Kidney tubule cell (primary cell): Measurements from ENCODE around the gene PWP2.
"Not testable (repeated sequence)": the region's sequence is repeated elsewhere in the genome, so short reads cannot be mapped to it uniquely, and the experiment has no call there.

Experiments used
- DNase-seq: peaks from one replicate; pipeline ENCODE4 v3.0.0-alpha.2; 2018; ENCODE audit warnings: low spot score

The PWP2 gene

DNA sequence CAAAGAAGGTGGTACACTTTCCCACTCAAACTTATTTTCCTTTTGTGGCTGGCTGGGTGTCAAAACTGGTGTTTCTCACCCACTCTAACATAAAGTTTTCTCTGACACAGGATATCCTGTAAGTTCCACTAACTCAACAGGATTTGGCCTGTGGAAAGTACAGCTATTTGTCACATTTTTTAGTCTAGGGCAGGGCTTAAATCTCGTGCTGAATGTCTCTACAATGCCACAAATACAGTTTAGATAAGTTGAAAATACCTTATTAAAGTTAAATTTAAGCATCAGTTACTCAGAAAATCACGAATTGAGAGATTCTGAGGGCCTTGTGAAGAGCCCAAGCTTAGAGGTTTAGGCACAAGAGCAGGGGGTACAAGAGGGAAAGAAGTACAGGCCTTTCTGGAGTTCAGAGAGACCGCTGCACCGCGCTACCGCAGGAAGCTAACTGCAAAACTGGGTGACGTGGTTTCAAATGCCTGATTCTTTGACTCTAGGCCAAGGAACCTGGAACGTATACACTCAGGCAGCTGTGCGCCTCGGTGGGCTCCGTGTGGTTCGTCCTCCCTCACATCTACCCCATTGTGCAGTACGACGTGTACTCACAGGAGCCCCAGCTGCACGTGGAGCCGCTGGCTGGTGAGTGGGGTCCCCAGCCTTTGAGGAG is 23.4 kb upstream of the PWP2 start:
- DNase-seq, result no peak

DNA sequence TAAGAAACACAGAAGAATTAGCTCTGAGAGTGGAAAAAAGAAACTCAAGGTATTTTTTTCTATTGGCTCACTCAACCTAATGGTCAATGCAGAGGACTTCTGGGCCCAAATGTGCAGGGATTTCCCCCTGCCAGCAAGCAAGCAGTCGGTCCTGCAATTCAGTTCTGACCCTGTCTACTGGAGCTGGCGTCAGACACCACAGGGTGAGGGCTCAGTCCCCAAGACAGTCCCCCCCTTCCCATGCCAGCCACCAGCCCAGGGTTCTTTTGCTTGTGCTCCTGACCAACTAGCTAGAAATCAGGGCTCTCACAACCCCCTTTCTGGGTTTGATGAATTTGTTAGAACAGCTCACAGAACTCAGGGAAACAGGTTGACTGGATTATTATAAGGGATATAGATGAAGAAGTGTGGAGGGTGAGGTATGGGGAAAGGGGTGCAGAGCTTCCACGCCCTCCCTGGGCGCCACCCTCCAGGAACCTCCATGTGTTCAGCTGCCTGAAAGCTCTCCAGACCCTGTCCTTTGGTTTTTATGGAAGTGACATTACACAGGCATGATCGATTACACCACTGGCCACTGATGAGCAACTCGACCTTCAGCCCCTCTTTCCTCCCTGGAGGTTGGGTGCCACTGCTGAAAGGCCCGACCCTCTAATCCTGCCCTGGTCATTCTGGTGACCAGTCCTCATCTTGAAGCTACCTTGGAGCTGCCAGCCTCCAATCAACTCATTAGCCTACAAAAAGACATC is 22.5 kb upstream of the PWP2 start:
- DNase-seq, result no peak

DNA sequence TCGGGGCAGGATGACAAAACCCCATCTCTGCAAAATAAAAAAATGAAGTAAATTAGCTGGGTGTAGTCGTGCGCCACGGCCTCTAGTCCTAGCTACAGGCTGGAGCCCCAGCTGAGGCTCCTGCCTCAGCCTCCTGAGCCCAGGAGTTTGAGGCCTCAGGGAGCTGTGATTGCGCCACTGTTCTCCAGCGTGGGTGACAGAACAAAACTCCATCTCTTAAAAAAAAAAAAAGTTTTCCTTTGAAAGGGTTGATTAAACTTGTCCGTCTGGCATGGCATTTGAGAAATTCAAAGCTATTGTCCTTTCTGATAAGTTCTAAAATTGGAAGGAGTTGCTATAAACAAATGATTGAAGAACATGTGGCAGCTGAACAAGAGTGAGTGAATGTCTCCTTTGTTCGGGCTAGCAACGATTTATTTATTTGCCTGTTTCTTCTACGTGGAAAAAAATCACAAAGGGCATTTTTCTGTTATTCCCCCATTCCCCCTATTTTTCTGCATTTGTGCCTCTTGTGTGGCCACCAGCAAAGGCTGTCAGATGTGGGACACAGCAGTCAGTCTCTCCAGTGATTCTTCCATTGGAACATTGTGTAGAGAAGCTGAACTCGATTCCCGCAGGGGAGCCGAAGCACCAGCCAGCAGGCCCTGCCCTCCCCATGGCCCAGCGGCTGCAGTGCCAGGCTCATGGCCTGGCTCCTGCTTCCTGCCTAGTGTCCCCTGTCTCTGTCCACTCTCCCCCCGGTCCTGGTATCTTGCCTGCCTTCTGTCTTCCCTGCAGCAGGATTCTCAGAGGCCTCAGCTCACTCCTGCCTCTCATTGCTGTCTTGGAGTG is 21.5 kb upstream of the PWP2 start:
- DNase-seq, result no peak

DNA sequence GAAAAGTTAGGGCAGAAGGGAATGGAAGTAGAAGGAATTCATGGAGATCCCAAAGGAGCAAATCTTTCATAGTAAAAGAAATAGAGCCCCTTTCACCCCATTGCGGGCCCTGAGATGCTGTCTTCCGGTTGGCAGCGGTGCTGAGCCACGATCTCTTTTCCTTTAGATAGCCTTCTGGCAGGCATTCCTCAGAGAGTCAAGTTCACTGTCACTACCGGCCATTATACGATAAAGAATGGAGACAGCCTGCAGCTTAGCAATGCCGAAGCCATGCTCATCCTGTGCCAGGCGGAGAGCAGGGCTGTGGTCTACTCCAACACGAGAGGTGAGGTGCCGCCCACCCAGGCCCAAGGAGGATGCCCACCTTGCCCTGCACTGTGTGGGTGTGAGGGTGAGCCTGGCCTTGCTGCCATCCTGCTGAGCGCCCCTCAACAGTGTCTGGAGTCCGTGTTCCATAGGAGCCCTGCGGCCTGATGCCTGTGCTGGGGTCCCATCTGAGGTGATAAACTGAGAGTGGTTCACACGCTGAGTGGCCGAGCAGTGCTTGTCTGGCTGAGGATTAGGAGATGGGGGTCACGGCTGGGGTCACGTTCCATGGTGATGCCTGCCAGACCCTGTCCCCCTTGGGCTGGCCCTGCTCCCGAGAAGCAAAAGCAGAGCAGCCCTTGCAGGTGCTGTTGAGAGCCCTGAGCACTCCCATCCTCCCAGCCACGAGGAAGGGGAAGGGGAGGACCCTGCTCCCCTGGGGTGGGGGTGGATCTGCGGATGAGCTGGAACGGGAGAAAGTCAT is 20.4 kb upstream of the PWP2 start:
- no peak for DNase-seq

DNA sequence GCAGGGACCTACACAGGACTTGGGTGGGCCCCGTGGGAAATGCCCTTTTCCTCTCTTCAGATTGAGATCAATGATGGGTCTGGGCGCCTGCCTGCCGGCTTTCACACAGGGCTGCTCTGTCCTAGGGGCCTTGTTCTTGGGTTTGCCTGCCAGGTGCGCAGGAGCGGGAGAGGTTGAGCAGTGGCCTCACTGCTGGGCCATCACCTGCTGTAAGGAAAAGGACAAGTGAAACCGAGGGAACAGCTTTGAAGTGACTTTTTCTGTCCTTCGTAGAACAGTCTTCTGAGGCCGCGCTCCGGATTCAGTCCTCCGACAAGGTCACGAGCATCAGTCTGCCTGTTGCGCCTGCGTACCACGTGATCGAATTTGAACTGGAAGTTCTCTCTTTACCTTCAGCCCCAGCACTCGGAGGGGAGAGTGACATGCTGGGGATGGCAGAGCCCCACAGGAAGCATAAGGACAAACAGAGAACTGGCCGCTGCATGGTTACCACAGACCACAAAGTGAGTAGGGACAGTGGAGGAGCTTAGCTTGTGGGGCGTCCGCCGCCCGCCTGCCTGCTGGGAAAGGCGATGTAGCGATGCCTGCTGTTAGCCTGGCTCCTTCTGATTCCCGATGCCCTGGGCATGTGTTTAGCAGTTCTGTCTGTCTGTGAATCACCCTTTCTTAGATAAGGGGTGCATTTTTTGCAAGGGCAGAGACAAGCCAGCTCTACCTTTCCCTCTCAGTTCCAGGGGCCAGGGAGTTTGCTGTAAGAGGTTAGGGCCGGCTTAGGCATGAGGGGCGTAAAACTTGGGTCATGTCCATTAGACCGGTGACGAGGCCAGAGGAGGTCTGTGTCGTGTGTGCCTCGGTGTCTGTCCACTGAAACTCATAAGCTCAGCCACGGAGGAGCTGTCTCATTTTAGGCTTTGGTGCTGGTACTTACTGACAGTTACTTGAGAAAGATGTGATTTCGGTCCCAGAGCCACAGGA is 19.5 kb upstream of the PWP2 start:
- no peak for DNase-seq

DNA sequence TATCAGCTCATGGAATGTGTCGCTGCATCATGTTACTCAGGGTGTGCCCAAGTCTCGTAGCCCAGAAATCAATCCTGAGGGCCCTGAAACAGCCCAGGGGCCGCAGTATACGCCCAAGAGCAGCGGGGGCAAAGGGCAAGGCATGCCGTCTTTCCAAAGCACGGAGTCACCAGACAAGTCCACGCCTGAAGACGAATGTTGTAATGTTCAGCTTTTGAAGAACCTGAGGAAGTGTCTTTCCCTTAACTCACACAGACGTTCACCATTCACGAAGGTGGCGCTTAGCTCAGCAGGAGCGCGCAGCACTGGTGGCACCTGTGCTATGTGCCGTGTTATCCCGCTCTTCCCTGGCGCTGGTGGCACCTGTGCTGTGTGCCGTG is 18.8 kb upstream of the PWP2 start:
- no peak for DNase-seq

DNA sequence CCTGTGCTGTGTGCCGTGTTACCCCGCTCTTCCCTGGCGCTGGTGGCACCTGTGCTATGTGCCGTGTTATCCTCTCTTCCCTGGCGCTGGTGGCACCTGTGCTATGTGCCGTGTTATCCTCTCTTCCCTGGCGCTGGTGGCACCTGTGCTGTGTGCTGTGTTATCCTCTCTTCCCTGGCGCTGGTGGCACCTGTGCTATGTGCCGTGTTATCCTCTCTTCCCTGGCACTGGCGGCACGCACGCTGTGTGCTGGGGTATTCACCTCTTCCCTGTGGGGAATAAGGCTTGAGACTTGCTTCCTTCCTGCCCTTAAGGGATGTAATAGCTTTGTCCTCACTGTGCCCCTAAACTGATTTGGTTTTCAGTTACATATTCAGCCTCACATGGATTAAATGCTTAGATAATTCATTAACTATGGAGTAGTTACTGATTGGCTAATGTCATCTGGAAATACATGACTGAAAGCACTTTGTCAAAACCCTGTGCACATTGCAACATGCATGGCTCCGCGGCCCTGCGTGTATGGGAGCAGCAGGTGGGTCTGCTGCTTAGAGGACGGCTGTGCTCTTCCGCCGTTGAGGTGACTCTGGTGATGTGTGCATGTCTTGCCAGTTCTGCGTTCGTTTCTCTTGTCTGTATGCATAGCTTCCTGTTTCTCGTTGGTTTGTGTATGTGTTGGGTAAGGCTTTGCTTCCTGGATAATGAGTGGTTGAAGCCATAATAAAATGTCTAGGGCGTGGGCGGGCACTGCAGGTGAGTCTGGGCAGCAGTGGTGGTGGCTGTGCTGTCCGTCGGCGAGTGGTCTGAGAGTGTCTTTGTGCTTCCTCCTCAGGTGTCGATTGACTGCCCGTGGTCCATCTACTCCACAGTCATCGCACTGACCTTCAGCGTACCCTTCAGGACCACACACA is 17.9 kb upstream of the PWP2 start:
- peak; percentile 81 for DNase-seq

DNA sequence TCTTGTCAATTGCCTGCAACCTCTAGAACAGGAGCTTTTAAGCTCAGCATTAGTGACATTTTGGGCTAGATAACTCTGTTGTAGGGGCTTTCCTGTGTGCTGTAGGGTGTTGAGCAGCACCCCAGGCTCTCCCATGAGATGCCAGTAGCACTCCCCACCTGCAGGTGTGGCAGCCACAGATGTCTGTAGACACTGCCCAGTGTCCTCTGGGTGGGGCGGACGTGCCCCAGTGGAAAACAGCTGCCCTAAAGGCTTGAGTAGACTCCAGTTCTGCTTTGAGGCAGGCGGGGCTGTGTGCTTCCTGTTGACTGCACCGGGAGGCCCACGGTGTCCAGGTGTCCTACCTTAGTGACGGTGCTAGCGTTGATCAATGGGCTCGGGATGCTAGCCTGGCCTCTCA is 16.9 kb upstream of the PWP2 start:
- peak; percentile 3 for DNase-seq

DNA sequence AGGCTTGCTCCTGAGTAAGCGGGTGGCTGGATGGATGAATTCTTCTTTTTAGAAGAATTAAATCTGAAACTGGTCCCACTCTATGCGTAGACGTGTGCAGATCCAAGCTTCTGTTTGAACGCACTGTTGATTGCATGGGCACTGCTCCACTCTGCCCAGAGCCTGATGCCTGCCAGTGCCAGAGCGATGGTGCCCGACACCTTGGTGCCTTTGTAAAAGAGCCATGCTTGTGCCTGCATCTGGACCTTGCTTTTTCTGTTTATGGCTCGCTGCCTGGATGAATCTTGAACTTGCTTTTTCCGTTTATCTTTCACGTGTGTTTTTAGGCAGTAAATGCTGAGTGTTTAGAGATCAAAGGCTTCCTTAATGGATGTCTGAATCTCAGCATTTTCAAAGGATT is 15.0 kb upstream of the PWP2 start:
- DNase-seq, result no peak

DNA sequence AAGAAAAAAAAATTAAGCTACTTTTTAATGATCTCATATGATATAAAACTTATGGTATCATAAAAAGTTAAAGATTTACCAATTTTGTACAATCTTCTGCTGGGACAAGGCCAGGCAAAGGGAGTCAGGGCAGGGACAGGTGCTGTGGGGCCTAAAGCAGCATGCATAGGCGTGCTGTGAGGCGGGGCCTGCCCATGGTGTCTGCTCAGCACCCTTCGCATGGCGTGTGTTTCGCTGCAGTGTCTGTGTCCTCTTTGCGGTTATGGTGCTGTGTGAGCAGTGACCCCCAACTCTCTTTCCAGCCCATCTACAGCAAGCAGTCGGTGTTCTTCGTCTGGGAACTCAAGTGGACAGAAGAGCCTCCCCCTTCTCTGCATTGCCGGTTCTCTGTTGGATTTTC is 13.4 kb upstream of the PWP2 start:
- DNase-seq, result no peak

DNA sequence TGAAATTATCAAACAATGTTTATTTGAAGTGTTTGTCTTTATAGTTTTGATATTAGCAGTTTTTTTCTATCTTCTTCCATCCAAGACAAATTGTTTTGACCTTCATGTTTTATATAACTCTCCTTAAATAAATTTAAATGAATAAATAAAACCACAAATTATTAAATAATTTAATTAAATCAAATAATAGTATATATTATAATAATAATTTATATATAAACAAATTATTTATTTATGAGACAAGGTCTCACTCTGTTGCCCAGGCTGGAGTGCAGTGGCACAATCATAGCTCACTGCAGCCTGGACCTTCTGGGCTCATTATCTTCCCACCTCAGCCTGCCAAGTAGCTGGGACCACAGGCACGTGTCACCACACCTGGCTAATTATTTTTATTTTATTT is 12.4 kb upstream of the PWP2 start:
- DNase-seq, result no peak

DNA sequence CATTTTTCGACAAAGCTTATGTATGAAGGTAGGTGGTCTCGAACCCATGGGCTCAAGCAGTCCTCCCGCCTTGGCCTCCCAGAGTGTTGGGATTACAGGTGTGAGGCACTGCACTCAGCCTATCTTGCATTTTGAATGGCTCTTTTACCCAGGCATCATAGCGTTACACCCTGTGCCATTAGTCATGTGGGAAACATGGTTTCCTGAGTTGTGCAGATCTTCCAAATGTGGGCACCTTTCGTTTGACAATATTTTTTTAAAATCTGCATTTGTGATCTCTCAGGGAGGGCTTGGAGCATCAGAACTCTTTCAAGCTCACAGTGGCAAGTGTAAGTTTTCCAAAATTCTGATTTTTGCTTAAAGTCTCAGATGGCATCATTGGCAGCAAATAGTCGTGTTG is 8.7 kb upstream of the PWP2 start:
- DNase-seq, result not testable (repeated sequence)

DNA sequence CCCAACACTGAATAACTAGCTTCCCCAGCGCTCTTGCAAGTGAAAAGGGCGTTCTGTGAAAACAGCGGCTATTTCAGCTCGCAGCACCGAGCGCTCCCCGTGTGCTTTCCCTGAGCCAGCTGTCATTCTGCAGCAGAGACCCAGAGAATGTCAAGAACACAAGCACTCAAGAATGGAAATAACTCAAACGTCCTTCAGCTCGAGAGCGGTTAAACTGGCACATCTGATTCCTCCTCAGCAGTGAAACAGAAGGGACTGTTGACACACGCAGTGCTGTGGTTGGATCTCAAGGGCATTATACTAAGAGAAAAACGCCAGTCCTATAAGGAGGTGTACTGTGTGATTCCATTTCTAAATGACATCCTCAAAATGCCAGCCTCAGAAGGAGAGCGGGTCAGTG is 8.2 kb upstream of the PWP2 start:
- not testable (repeated sequence) for DNase-seq

DNA sequence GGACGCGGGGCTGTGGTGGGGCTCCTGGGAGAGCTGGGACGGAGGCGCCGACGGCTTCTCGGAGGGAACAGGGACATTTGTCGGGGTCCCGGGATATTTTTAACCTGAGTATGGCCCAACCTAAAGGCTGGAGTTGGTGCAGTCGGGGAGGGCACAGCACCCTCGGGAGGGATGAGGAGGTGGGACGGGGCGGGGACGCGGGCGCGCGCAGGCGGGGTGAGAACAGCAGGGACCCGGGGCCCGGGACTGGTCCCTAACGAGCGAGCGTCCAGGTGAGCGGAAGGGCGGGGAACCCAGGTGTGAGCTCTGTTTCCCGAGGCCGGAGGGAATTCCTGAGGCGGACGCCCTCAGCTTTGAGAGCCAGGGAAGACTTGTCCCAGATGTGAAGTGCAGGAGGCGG is 390 bp downstream of the PWP2 start:
- DNase-seq, result not testable (repeated sequence)

DNA sequence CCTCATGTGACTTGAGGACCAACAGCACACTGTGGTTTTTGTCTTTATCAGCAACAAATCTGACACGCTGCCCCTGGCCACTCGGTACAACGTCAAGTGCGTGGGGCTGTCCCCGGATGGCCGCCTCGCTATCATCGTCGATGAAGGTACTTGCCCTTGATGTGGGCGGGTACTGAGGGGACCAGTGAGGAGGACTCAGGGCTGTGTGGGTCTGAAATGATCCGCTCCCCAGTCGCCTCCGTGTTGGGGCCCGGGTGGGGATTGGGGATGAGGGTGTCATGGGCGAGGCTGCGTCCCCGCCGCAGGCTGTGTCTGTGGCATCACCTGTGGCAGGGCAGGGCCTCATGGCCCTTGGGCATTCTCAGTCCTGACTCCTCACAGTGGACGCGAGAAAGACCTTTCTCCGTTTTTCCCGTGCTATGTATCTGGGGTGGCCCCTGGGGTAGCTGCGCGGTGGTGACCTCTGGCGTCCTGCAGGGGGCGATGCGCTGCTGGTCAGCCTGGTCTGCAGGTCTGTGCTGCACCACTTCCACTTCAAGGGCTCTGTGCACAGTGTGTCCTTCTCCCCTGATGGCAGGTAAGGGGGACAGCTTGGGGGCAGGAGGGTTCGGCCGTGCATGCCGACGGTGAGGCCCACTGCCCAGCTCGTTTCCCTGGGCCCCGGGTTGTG is 6.6 kb downstream of the PWP2 start:
- not testable (repeated sequence) for DNase-seq

DNA sequence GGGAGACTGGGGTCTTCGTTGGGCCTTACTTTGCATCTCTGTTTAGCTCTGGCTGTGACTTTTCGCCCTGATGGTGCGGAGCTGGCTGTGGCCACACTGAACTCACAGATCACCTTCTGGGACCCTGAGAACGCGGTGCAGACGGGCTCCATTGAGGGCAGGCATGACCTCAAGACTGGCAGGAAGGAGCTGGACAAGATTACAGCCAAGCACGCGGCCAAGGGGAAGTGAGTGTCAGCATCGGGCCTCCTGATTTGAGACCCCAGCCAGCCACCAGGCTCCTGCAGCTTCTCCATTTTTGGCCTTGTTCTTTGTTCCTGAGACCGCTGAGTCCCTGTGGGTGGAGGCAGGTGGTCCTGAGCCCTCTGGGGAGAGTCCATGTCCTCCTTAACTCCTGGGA is 14.9 kb downstream of the PWP2 start:
- not testable (repeated sequence) for DNase-seq

DNA sequence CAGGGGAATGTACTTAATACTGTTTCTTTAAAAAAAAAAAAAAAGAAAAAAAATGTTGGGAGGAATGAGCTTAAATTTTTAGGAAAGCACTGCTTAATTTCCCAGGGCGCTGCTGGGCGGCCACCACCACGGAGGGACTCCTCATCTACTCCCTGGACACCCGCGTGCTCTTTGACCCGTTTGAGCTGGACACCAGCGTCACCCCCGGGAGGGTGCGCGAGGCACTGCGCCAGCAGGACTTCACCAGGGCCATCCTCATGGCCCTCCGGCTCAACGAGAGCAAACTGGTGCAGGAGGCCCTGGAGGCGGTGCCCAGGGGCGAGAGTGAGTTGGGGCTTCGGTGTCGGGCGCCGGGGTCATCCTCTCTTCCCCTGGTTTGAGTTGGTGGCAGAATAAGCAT is 20.6 kb downstream of the PWP2 start:
- DNase-seq, result not testable (repeated sequence)

DNA sequence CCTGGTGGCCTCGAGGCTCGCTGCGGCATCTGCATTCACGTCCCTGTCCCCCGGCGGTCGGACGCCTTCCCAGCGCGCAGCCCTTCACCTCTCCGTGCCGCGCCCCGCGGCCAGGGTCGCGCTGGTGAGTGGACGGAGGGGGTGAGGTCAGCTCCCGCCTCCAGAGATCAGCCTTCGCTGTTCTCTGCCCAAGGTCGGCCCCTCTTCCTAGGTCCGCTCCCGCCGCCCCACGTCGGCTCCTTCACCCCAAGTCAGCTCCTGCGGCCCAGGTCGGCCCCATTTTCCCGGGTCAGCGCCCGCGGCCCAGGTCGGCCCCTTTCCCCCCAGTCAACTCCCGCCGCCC is 26.5 kb downstream of the PWP2 start:
- not testable (repeated sequence) for DNase-seq

DNA sequence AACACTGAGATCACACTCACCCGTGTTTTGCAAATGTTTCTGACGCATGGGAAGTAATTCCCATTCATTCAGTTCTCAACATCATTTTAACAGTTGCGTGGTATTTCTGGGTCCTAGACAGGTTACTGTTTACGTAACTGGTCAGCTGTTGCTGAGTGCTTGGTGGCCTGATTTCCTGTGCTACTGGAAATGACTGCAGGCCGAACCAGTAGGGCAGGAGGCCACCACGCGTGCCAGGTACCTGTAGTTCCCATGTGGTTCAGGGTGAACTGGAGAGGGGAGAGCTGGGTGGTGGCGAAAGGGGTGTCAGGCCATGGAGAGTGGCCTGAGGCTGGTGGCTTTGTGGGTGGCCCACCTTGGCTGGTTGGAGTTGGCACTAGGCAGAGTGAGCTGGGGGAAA is 27.5 kb downstream of the PWP2 start:
- DNase-seq, result not testable (repeated sequence)
